NCI-H146 (cell line): Measurements from ENCODE around the gene RUNDC1.

Experiments
- DNase-seq: peaks from one replicate; lab custom pipeline; 2025; lab: John Stamatoyannopoulos, UW

Gene RUNDC1

DNA sequence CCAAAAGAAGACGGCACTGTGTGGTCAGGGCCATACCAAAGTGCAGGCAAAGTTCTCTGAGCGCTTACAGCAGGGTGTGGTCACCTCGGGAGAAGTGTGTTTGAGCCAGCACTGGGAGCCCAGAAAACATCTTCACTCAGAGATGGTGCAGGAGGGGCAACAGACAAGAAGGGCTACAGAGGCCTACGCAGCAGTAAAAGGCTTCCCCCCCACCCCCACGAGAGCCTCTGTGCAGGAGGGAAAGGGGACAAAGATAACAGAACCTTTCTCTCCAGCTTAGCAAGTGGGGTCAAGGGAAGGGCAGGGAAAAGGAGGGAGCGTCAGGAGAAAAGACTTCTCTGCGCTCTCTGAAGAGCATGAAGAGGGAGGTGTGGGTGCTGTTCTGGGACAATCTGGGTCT lies 39.1 kb downstream of the RUNDC1 start:
- DNase-seq, result no peak

DNA sequence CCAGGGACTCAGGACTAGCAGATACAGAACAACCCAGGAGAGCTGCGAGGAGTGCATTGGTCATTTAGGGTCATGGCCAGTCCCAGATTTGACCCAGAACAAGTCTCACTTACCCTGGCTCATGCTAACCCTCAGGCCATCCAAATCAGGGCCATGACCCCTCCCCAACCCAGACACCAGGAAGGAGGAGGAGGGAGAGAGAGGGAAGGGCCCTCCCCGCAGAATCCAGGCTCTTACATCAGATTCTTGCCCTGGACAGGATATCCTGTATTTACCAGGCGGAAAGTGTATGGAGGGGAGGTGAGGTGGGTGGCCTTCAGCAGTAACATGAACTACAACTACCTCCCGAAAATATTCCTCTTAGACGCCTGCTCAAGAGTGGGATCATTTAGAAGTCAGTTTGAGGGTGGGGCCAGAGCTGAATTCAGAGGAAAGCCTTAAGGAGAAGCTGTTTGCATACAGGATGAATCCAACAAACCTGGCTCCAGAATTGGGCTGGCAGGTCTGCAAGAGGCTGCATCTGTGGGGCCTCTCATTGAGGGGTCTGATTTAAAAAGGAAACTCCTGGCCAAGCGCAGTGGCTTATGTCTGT lies 39.8 kb downstream of the RUNDC1 start:
- no peak for DNase-seq

DNA sequence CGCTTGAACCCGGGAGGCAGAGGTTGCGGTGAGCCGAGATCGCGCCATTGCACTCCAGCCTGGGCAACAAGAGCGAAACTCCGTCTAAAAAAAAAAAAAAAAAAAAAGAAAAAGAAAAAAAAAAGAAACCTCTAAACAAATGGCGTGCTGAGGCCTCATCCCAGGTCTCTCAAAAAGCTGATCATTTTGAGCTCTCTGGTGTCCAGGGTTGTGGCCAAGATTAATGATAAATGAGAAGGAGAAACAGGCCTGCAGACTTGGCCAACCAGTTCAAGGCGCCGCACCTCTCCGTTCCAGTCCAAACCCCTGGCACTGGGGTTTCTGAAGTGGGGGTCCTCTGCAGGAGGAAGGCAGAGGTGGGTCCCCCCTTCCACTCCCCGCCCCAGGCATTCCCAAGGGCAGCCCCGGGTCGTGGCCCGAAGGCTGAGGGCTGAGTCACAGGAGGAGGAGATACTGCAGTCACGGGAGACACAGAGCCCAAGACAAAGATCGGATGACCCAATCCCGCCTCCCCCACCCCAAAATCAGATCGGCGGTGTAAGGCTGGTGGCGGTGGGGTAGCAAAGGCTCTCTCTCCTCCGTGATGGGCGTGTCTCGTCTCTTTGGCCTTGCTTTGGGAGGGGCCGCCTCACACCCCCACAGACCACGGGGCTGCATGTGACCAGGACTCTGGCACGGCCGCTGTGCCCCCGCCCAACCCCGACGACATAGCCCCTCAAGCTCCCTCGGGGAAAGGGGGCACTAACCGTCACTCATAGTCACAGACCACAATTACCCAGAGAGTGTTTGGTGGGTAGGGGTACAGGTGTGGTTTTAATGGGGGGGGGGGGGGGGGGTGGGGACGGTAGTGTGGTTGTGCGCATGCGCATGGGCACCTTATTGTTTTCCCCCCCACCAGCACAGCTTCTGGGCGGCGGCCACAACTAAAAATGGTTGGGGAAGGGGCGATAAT lies 40.7 kb downstream of the RUNDC1 start:
- no peak for DNase-seq

DNA sequence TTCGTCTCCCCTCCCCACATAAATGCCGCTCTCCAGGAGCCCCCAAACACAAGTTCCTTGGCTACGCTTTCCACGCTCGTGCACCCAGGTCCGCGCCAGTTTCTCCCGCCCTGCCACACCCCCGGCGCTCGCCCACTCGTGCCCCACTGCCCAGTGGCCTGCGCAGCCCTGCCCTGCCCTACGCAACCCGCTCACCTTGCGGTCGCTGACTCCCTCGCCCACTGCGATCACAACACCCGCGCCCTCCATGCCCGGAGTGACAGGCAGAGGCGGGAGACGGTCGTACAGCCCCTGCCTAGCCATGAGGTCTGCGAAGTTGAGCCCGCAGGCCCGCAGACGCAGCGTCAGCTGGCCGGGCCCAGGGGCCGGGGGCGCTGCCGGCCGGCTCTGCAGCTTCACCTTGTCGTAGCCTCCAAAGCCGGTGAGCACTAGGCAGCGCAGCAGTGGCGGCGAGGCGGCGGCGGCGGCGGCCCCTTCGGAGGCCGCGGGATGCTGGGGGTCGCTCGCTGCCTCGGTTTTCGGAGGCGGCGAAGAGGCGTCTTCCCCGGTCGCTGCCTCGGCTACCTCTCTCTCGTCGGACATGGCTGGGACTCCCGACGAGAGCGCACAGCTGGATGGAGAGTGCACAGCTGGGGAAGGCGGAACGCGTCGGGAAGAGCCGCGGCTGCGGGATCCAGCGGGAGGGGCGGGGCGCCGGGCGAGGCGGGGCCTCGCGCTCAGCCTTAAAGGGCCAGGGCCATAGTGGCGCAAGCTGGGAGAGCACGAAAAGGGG lies 41.6 kb downstream of the RUNDC1 start, which contains the start of gene VAT1:
Gene VAT1 (minus strand): TSS at position 645 of the 772 bp plus-strand sequence. CDS start 63 bp downstream, at position 582.
- DNase-seq, result peak; percentile 73

DNA sequence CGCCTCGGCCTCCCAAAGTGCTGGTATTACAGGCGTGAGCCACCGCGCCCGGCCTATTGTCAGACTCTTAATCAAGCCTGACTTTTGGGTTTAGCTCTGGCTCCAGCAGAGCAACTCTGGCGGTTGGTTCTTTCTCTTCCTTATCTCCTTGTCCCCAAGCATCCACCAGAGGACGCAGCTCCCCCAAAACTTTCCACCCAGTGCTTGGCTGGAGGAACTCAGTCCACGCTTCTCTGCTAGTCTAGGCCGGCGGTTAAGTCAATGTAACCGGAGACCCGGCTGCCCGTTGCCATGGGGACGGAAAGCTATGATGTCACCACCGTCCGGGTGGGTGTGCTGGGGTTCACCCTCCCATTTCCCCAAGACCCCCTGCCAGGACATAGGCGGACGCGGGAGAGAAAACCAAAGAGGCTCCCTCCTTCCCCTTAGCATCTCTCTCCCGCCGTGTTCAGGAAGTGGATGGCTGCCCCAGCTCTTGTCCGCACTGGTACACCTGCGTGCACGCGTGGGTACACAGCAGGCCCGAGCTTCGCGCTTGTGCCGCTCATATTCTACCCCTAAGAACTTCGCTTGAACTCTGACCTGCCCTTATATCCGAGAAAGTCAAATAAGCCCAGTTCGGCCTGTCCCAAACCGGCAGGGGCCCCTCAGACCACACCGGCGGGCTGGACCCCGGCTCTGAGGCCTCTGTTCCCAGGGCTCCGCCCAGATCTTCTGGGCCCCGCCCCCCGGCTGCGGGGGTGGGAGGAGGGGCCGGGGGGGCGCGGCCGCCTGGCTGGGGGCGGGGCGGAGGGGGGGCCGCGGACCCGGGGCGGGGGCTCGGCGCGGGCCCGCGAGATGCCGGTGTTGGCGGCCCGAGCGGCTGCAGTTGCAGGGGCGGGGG lies 44.3 kb downstream of the RUNDC1 start, which contains the start of gene RND2:
Gene RND2 (plus strand): TSS at position 825 of the 883 bp plus-strand sequence. CDS start 117 bp downstream, outside the sequence.
- DNase-seq, result peak; percentile 92

DNA sequence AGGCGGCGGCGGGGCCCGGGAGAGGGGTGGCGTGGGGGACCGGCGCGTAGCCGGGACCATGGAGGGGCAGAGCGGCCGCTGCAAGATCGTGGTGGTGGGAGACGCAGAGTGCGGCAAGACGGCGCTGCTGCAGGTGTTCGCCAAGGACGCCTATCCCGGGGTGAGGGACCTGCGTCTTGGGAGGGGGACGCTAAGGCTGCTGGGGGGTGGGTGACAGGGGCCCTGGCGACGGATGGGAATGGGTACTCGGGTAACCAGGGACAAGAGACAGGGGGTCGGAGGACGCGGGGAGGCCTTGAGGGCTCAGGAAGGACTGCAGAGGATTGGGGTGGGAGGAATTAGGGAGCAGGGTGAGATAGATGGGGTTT lies 44.9 kb downstream of the RUNDC1 start:
- DNase-seq, result peak; percentile 41

DNA sequence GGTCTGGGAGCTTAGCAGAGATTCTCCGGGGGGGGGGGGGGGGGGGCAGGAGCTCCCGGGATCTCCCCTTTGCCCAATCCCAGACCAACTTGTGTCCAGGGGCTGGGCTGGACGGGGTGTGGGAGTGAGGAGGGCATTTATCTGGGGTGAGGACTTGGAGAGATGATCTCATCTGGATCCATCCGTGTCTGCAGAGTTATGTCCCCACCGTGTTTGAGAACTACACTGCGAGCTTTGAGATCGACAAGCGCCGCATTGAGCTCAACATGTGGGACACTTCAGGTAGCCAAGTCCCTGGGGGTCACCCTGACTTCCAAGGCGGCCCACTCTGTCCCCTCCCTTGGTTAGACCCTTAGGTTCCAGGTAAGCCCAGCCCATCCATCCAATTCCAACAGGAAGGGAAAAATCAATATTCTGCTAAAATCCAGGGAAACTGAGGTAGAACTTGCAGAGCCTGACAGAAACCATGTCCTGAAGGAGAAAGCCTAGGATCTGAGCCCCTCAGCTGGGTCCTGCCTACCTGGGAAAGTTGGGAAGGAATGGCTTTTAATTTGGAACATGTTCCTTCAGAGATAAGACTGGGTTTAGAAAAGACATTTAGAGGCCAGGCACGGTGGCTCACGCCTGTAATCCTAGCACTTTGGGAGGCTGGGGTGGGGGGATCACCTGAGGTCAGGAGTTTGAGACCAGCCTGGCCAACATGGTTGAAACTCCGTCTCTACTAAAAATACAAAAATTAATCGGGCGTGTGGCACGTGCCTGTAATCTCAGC lies 45.6 kb downstream of the RUNDC1 start:
- DNase-seq, result no peak

DNA sequence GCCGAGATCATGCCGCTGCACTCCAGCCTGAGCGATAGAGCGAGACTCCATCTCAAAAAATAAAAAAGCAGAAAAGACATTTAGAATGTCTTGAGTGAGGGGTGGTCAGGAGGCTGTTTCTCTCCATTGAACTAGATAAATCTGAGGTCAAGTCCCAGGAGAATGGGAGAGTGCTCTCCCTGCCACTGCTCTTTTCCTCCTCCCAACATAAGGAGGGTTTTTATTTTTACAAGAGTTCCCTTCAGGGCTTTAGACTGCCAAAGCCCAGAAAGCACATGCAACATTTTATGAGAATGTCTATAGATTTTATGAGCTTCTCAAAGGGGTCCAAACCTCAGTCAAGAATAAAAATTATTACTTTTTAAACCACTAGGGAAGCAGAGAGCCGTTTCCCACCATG lies 46.2 kb downstream of the RUNDC1 start:
- no peak for DNase-seq

DNA sequence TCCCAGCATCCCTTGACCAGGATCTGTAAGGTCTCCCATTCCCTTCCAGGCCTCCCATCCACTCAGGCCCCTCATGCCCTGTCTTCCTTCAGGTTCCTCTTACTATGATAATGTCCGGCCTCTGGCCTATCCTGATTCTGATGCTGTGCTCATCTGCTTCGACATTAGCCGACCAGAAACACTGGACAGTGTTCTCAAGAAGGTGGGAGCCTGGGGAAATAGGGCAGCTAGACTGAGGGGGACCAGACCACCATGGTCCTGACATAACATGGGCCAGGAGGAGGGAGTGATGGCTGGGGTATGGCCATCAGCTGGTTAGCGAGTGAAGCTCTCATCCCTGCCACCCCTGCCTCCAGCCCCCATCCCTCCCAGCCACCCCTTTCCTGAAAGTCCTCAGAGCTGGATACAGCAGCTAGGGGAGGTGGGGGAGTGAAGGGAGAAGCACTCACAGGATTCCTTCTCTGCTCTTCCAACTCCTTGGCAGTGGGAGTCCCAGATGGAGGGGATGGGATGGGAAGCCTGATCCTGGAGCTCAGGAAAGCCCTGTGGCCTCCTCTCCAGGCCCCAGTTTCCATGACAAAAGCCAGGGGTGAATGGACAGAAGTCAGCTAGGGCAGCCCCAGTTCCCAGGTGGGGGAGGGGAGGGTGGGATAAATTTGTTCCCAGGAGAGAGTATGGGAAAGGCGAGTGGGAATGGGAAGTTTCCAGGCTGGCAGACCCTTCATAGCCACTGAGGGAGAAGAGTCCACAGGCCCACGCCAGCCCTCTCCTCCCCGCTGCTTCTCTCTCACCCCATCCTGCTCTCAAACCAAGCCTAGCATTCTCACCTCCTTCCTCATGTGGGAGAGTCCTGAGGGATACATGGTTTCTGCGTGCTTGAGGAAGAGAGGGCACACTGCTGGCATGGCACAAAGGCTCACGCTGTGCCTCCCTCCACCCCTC lies 47.0 kb downstream of the RUNDC1 start:
- DNase-seq, result no peak

DNA sequence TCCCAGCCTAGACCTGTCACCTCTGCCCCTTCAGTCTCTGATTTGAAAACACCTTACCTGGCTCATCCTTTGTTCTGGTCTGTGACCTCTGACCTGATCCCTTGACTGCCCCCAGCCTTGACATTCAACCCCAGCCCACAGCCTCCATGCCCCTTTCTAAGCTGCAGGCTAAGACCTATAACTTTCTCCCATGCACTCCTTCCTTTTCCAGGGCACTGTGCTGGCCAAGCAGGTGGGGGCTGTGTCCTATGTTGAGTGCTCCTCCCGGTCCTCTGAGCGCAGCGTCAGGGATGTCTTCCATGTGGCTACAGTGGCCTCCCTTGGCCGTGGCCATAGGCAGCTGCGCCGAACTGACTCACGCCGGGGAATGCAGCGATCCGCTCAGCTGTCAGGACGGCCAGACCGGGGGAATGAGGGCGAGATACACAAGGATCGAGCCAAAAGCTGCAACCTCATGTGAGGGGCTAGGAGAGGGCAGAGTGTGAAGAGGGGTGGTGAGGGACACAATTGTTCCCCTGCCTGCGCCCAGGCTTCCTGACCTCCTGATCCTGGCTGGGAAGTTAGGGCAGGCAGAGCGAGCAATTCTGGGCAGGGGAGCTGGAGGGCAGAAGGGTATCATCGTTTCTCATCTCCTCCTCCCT lies 48.0 kb downstream of the RUNDC1 start:
- no peak for DNase-seq

DNA sequence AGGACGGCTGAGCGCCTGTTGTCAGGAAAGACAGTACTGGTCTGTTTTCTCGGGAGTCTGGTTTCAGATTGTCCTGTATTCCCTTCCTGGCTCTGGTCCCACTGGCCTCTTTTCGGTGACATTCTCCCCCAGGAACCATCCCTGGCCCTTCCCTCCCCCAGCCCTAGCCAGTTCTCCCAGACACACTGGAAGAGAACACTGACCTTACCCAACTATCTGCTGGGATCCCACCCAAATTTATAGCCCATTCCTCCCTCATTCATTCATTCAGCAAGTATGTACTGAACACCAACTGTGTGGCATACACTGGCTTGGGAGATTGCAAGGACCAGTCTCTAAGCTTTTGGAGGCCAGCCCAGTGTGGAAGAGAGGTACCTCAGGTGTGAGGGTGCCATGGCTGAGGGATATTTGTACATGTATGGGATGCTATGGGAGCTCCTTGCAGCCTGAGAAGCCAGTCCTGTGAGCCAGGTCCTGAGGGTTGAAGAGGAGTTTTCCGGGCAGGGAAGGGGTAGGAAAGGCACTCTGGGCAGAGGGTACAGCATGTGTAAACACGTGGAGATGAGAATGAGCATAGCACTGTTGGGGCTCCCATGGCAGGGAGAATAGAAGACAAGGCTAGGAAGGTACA lies 49.9 kb downstream of the RUNDC1 start:
- DNase-seq, result no peak

DNA sequence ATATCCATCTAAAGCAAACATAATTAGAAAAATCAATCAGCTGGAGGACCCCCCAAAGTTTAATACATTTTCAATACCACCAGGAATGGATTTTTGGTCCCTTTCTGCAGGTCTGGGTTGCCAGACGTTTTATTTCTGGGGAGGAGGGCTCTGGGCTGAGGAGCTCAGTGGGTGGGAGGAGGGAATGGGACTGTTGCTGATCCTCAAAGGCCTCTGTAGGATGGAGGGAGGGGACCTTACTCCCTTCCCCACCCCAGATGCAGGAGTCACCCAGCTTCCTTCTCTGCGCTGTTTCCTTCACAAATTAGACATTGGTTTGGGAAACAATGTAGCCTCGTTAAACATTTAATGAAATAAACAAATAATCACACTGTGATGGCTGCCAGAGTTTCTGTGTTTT lies 51.3 kb downstream of the RUNDC1 start:
- DNase-seq, result no peak

DNA sequence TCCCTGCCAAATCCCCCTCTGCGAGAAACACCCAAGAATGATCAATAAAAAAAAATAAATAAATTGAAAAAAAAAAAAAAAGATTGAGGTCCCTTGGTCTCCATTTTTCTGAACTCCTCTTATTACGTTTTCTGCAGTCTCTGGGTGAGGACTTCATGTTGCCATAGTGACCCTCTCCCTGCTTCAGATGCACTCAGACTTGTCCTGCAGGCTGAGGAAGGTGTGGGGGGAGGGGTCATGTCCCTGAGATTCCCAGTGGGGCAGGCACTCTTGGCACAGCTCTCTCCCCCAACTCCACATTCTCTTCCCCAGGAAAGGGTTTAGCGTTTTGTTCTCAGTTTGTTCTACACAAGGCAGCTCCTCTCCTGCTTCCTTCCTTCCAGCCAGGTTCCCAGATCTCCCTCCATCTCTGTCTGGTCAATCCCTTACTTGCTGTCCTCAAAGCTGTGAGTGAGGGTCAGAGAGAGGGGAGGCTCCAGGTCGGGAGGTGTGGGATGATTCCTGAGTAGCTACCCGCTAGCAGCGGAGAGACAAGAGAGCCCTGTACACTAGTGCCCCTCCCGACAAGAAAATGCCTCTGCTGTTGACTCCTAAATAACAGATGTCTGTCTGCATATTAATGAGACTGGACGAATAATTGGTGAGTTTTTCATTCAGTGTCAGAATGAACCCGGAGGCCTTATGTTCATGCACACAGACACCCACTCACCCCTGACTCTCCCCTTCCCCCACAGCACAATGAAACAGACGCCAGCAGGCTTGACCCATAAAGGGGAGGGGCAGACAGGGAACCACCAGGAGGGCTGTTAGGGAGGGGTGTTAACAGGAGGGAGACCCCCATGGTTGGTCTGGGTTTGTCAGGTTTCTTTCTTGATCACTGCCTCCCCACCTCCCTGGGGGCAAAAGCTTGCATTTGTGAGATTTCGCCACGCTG lies 53.9 kb downstream of the RUNDC1 start:
- no peak for DNase-seq

DNA sequence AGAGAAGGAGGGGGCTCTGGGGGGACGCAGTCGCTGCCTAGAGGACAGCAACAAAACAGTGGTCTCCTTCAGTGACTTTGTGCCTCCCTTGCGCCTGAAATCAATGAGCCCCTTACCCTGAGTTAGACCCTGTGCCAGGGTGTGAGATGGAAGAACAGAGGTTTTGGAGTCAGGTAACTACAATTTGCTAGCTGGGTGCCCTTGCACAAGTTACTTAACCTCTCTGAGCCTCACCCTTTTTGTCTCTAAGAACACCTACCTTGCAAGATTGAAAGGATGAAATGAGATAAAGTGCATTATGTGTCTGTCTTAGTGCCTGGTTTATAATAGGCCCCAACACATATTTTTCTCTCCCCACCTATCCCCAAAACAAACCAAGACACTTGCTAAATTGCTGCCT lies 54.5 kb downstream of the RUNDC1 start:
- DNase-seq, result no peak

DNA sequence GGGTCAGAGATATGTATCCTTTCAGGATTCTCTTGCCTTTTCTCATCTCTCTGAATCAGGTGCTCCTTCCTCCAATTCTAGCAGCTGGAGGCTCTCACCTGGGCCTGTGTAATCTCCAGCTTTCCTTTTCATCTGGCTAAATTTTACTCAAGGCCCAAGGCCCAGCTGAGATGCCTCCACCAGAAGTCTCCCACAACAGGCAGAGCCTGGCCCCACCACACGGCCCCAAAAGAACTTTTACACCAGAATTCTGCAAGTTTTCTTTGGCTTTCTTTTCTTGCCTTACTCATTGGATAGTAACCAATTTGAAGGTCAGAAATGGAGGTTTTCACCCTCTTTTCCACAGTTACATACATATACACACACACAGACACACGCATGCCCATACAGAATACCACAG lies 59.3 kb downstream of the RUNDC1 start:
- DNase-seq, result no peak

DNA sequence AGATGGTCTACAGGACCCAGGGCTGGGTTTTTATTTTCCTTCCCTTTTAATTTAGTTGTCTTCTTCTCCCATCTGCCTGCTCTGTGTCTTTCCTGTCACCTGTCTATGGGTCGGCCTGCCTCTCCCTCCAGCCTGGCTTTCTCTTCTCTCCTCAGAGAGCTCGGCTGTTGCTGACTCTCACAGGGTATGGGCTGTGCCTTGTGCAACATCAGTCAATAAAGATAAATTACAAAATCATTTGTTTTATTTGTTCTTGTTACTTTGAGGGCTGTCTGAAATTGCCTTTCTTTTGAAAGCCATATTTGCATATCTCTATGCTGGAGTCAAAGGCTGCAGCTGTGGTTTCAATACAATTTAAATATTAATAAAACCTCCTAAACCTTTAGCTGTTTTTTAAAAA lies 60.3 kb downstream of the RUNDC1 start:
- no peak for DNase-seq

DNA sequence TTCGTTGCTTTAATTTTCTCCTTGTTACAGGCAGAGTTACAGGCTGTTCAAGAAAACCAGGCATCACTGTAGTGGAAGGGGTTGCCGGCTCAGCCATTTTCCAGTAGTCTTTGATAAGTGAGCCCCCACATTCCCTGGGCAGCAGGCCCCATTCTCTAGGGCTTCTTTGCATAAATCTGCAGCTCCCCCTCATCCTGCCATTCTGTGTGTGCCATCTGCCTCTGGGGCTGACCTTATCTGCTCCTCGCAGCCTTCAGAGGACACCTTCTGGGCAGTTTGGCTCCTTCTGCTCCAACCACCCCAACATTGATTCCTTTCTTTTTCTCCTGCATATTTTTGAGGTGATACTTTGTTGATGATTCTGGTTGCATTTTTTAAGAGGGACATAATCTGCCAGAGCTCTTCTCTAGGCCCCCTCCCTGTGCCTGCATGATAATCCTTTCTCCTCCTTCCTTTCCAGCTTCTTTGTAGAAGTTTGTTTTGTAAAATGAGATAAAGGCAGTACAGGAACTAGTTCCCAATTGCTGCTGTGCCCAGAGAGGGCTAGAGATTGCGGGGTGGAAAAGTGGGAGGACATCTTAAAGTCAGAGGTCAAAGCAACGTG lies 61.8 kb downstream of the RUNDC1 start:
- no peak for DNase-seq
